ENCODE measurements around the gene AKAP12. TPM values are rescaled to one million over a fixed set of nuclear protein-coding genes. Genes with fewer than 3 reads are reported as not detected.

AKAP12 gene
- total and polyA plus RNA-seq, 5 donors from 2014 or later = 0.30 TPM; not detected in 4

- Mint-ChIP-seq H3K4me3 (no peak overlapping the region), H3K27ac (no peak overlapping the region), H3K9me3 (no peaks in the 10 kb centered on the region), H3K4me1 (peaks cover 8 to 21% (median 11%) of the 10 kb centered on the region in 4 donors), H3K27me3 (peaks cover 29% of the 10 kb centered on the region), H3K36me3 (no peaks in the 10 kb centered on the region)
- Histone ChIP-seq H3K9me3 (ENCODE audit: control insufficient read depth in 2 of 2, low read length in 2 of 2) (no peaks in the 10 kb centered on the region), H3K4me3 (ENCODE audit: low read depth, low read length) (no peak overlapping the region), H3K27me3 (ENCODE audit: control insufficient read depth, insufficient read depth, low read length) (peaks cover 12% of the 10 kb centered on the region), H3K4me1 (ENCODE audit: control insufficient read depth, insufficient read depth, low read length, poor library complexity, severe bottlenecking) (no peaks in the 10 kb centered on the region), H3K36me3 (ENCODE audit: control insufficient read depth, insufficient read depth, low read length) (no peaks in the 10 kb centered on the region), H3K27ac (ENCODE audit: insufficient read depth, low read length, poor library complexity, severe bottlenecking) (no peak overlapping the region)
- ATAC-seq (ENCODE audit: low read depth in 2 of 2) (no peak), DNase-seq (no peak)
Measured at GRCh38 chr6:151293688-151294016, 53.9 kb downstream of the AKAP12 start.

GRCh38 chr6:151294561-151295101 is 54.9 kb downstream of the AKAP12 start:
- Mint-ChIP-seq H3K4me3 (no peak overlapping the region), H3K27me3 (peaks cover 24% of the 10 kb centered on the region)

GRCh38 chr6:151297886-151298285 is 58.1 kb downstream of the AKAP12 start:
- no peak overlapping the region for H3K27ac Mint-ChIP-seq
- H3K27me3 Mint-ChIP-seq = peaks cover 33% of the 10 kb centered on the region
- Histone ChIP-seq H3K4me1 (ENCODE audit: control insufficient read depth, insufficient read depth, low read length, poor library complexity, severe bottlenecking) (no peaks in the 10 kb centered on the region), H3K9me3 (ENCODE audit: control insufficient read depth in 2 of 2, low read length in 2 of 2) (no peaks in the 10 kb centered on the region), H3K27ac (ENCODE audit: insufficient read depth, low read length, poor library complexity, severe bottlenecking) (no peak overlapping the region), H3K27me3 (ENCODE audit: control insufficient read depth, insufficient read depth, low read length) (peaks cover 6% of the 10 kb centered on the region), H3K4me3 (ENCODE audit: low read depth, low read length) (no peak overlapping the region), H3K36me3 (ENCODE audit: control insufficient read depth, insufficient read depth, low read length) (no peaks in the 10 kb centered on the region)
- H3K36me3 Mint-ChIP-seq = no peaks in the 10 kb centered on the region
- DNase-seq = no peak
- ATAC-seq (ENCODE audit: low read depth in 2 of 2) = no peak
- H3K4me1 Mint-ChIP-seq = no peaks in the 10 kb centered on the region
- no peak overlapping the region for H3K4me3 Mint-ChIP-seq
- H3K9me3 Mint-ChIP-seq = peaks cover 0 to 2% (median 0%) of the 10 kb centered on the region in 7 donors

More at GRCh38 chr6:151294561-151295101, 54.9 kb downstream of the AKAP12 start:
- no peaks in the 10 kb centered on the region for H3K36me3 ChIP-seq (ENCODE audit: control insufficient read depth, insufficient read depth, low read length)
- H3K27ac Mint-ChIP-seq = no peak overlapping the region
- peaks cover 10% of the 10 kb centered on the region for H3K27me3 ChIP-seq (ENCODE audit: control insufficient read depth, insufficient read depth, low read length)
- DNase-seq = no peak
- H3K27ac ChIP-seq (ENCODE audit: insufficient read depth, low read length, poor library complexity, severe bottlenecking) = no peak overlapping the region
- ATAC-seq (ENCODE audit: low read depth in 2 of 2) = no peak
- peaks cover 1 to 12% (median 4%) of the 10 kb centered on the region in 4 donors for H3K4me1 Mint-ChIP-seq
- no peaks in the 10 kb centered on the region for H3K9me3 Mint-ChIP-seq
- H3K36me3 Mint-ChIP-seq = no peaks in the 10 kb centered on the region
- H3K4me1 ChIP-seq (ENCODE audit: control insufficient read depth, insufficient read depth, low read length, poor library complexity, severe bottlenecking) = no peaks in the 10 kb centered on the region
- no peak overlapping the region for H3K4me3 ChIP-seq (ENCODE audit: low read depth, low read length)
- H3K9me3 ChIP-seq (ENCODE audit: control insufficient read depth in 2 of 2, low read length in 2 of 2) = no peaks in the 10 kb centered on the region

- no peak for ATAC-seq (ENCODE audit: low read depth in 2 of 2)
- Mint-ChIP-seq H3K36me3 (no peaks in the 10 kb centered on the region), H3K27me3 (peaks cover 35% of the 10 kb centered on the region), H3K4me1 (no peaks in the 10 kb centered on the region), H3K27ac (no peak overlapping the region), H3K4me3 (no peak overlapping the region), H3K9me3 (peaks cover 0 to 2% (median 0%) of the 10 kb centered on the region in 7 donors)
- Histone ChIP-seq H3K27ac (ENCODE audit: insufficient read depth, low read length, poor library complexity, severe bottlenecking) (no peak overlapping the region), H3K4me3 (ENCODE audit: low read depth, low read length) (no peak overlapping the region), H3K4me1 (ENCODE audit: control insufficient read depth, insufficient read depth, low read length, poor library complexity, severe bottlenecking) (no peaks in the 10 kb centered on the region), H3K9me3 (ENCODE audit: control insufficient read depth in 2 of 2, low read length in 2 of 2) (no peaks in the 10 kb centered on the region), H3K27me3 (ENCODE audit: control insufficient read depth, insufficient read depth, low read length) (peaks cover 6% of the 10 kb centered on the region), H3K36me3 (ENCODE audit: control insufficient read depth, insufficient read depth, low read length) (no peaks in the 10 kb centered on the region)
- no peak for DNase-seq
Measured at GRCh38 chr6:151299011-151299410, 59.2 kb downstream of the AKAP12 start.

GRCh38 chr6:151300267-151300991 is 60.7 kb downstream of the AKAP12 start:
- H3K4me1 Mint-ChIP-seq = no peaks in the 10 kb centered on the region
- H3K36me3 Mint-ChIP-seq = no peaks in the 10 kb centered on the region

GRCh38 chr6:151301547-151301946 is 61.8 kb downstream of the AKAP12 start:
- DNase-seq (no peak), ATAC-seq (ENCODE audit: low read depth in 2 of 2) (no peak)
- no peak overlapping the region for H3K4me3 Mint-ChIP-seq
- H3K27ac Mint-ChIP-seq = no peak overlapping the region
- peaks cover 6% of the 10 kb centered on the region for H3K27me3 ChIP-seq (ENCODE audit: control insufficient read depth, insufficient read depth, low read length)
- H3K4me3 ChIP-seq (ENCODE audit: low read depth, low read length) = no peak overlapping the region
- H3K36me3 Mint-ChIP-seq = no peaks in the 10 kb centered on the region
- H3K4me1 Mint-ChIP-seq = no peaks in the 10 kb centered on the region
- H3K27ac ChIP-seq (ENCODE audit: insufficient read depth, low read length, poor library complexity, severe bottlenecking) = no peak overlapping the region
- no peaks in the 10 kb centered on the region for H3K4me1 ChIP-seq (ENCODE audit: control insufficient read depth, insufficient read depth, low read length, poor library complexity, severe bottlenecking)
- no peaks in the 10 kb centered on the region for H3K36me3 ChIP-seq (ENCODE audit: control insufficient read depth, insufficient read depth, low read length)
- peaks cover 0 to 2% (median 0%) of the 10 kb centered on the region in 7 donors for H3K9me3 Mint-ChIP-seq
- H3K9me3 ChIP-seq (ENCODE audit: control insufficient read depth in 2 of 2, low read length in 2 of 2) = no peaks in the 10 kb centered on the region
- peaks cover 45% of the 10 kb centered on the region for H3K27me3 Mint-ChIP-seq

More at GRCh38 chr6:151300267-151300991, 60.7 kb downstream of the AKAP12 start:
- no peak for DNase-seq
- Histone ChIP-seq H3K9me3 (ENCODE audit: control insufficient read depth in 2 of 2, low read length in 2 of 2) (no peaks in the 10 kb centered on the region), H3K36me3 (ENCODE audit: control insufficient read depth, insufficient read depth, low read length) (no peaks in the 10 kb centered on the region), H3K4me3 (ENCODE audit: low read depth, low read length) (no peak overlapping the region), H3K4me1 (ENCODE audit: control insufficient read depth, insufficient read depth, low read length, poor library complexity, severe bottlenecking) (no peaks in the 10 kb centered on the region), H3K27me3 (ENCODE audit: control insufficient read depth, insufficient read depth, low read length) (peaks cover 6% of the 10 kb centered on the region), H3K27ac (ENCODE audit: insufficient read depth, low read length, poor library complexity, severe bottlenecking) (no peak overlapping the region)
- peaks cover 0 to 2% (median 0%) of the 10 kb centered on the region in 7 donors for H3K9me3 Mint-ChIP-seq
- peaks cover 39% of the 10 kb centered on the region for H3K27me3 Mint-ChIP-seq
- H3K4me3 Mint-ChIP-seq = no peak overlapping the region
- ATAC-seq (ENCODE audit: low read depth in 2 of 2) = no peak
- H3K27ac Mint-ChIP-seq = peak overlapping the region in 1 of 3 donors; percentile 29

GRCh38 chr6:151303231-151303630 is 63.5 kb downstream of the AKAP12 start:
- H3K27ac ChIP-seq (ENCODE audit: insufficient read depth, low read length, poor library complexity, severe bottlenecking) = no peak overlapping the region
- H3K4me3 ChIP-seq (ENCODE audit: low read depth, low read length) = no peak overlapping the region
- H3K9me3 ChIP-seq (ENCODE audit: control insufficient read depth in 2 of 2, low read length in 2 of 2) = no peaks in the 10 kb centered on the region
- Mint-ChIP-seq H3K36me3 (no peaks in the 10 kb centered on the region), H3K27ac (no peak overlapping the region), H3K27me3 (peaks cover 46% of the 10 kb centered on the region), H3K4me1 (no peaks in the 10 kb centered on the region), H3K9me3 (peaks cover 0 to 2% (median 0%) of the 10 kb centered on the region in 7 donors), H3K4me3 (no peak overlapping the region)
- H3K27me3 ChIP-seq (ENCODE audit: control insufficient read depth, insufficient read depth, low read length) = peaks cover 3% of the 10 kb centered on the region
- no peak for ATAC-seq (ENCODE audit: low read depth in 2 of 2)
- no peak for DNase-seq
- H3K4me1 ChIP-seq (ENCODE audit: control insufficient read depth, insufficient read depth, low read length, poor library complexity, severe bottlenecking) = no peaks in the 10 kb centered on the region
- H3K36me3 ChIP-seq (ENCODE audit: control insufficient read depth, insufficient read depth, low read length) = no peaks in the 10 kb centered on the region

GRCh38 chr6:151306269-151306783 is 66.6 kb downstream of the AKAP12 start:
- no peak overlapping the region for H3K4me3 Mint-ChIP-seq
- ATAC-seq (ENCODE audit: low read depth in 2 of 2) (no peak), DNase-seq (no peak)
- no peak overlapping the region for H3K27ac Mint-ChIP-seq
- H3K27ac ChIP-seq (ENCODE audit: insufficient read depth, low read length, poor library complexity, severe bottlenecking) = no peak overlapping the region
- no peaks in the 10 kb centered on the region for H3K4me1 Mint-ChIP-seq
- no peaks in the 10 kb centered on the region for H3K36me3 ChIP-seq (ENCODE audit: control insufficient read depth, insufficient read depth, low read length)
- no peaks in the 10 kb centered on the region for H3K9me3 Mint-ChIP-seq
- H3K27me3 Mint-ChIP-seq = peaks cover 45% of the 10 kb centered on the region
- no peaks in the 10 kb centered on the region for H3K36me3 Mint-ChIP-seq
- H3K27me3 ChIP-seq (ENCODE audit: control insufficient read depth, insufficient read depth, low read length) = peaks cover 3% of the 10 kb centered on the region
- no peaks in the 10 kb centered on the region for H3K4me1 ChIP-seq (ENCODE audit: control insufficient read depth, insufficient read depth, low read length, poor library complexity, severe bottlenecking)
- no peaks in the 10 kb centered on the region for H3K9me3 ChIP-seq (ENCODE audit: control insufficient read depth in 2 of 2, low read length in 2 of 2)
- no peak overlapping the region for H3K4me3 ChIP-seq (ENCODE audit: low read depth, low read length)

Data from CD4-positive, CD25-positive, alpha-beta regulatory T cell (primary cell).